HEK293 (cell line): Measurements from ENCODE around the gene HINT3.

ENCODE experiments used
- CTCF ChIA-PET: fragments of 350-600 bp; formaldehyde crosslinking; extraction: SDS; loops from one replicate; lab custom pipeline; 2021; ENCODE audit warnings: antibody characterized with exemption; lab: Yijun Ruan, JAX
- POLR2A ChIA-PET: fragments of 300-600 bp; formaldehyde crosslinking; extraction: SDS; loops from one replicate; lab custom pipeline; 2020; ENCODE audit warnings: antibody characterized with exemption, inconsistent platforms; lab: Yijun Ruan, JAX
- H3K27ac ChIP-seq: fragments of 200-500 bp; sonication (Bioruptor generic); 2 replicates; pipeline ENCODE4 v1.5.1; 2014; ENCODE audit warnings: low read depth, low read length, control low read depth, inconsistent platforms; ENCODE audit errors: extremely low read depth
- H3K36me3 ChIP-seq, 2 experiments: fragments of 200-500 bp in 1 of 2; sonication (Bioruptor generic) in 1 of 2; 1 replicate in 1 of 2; 2 replicates in 1 of 2; pipeline ENCODE4 v1.5.1; 2014 to 2017; ENCODE audit warnings: inconsistent platforms in 2 of 2, low read length in 2 of 2; ENCODE audit not compliant: control insufficient read depth in 2 of 2, insufficient read depth in 1 of 2
- H3K4me1 ChIP-seq: fragments of 200-500 bp; sonication (Bioruptor generic); 2 replicates; pipeline ENCODE4 v1.5.1; 2014; ENCODE audit warnings: mild to moderate bottlenecking, low read length, inconsistent platforms; ENCODE audit not compliant: control insufficient read depth, insufficient read depth
- H3K4me3 ChIP-seq: 2 replicates; pipeline ENCODE4 v1.5.1; 2011; ENCODE audit warnings: low read depth, mild to moderate bottlenecking, control low read depth, low read length, moderate library complexity
- H3K9me3 ChIP-seq: fragments of 200-500 bp; sonication (Bioruptor generic); 2 replicates; pipeline ENCODE4 v1.5.1; 2014; ENCODE audit warnings: low read depth, low read length, inconsistent platforms; ENCODE audit not compliant: control insufficient read depth, insufficient read depth
- ATF2 ChIP-seq: fragments of 450-650 bp; formaldehyde crosslinking; IDR thresholded peaks from 2 replicates; pipeline ENCODE4 v1.5.1; 2016; ENCODE audit warnings: missing biosample characterization, missing genetic modification characterization, low read depth
- EGR2 ChIP-seq: fragments of 450-650 bp; formaldehyde crosslinking; IDR thresholded peaks from 2 replicates; pipeline ENCODE4 v1.5.1; 2016; ENCODE audit warnings: low read depth, missing biosample characterization, missing genetic modification characterization
- GLIS2 ChIP-seq: fragments of 450-650 bp; formaldehyde crosslinking; IDR thresholded peaks from 2 replicates; pipeline ENCODE4 v1.5.1; 2016; ENCODE audit warnings: missing biosample characterization, missing genetic modification characterization
- HOXC10 ChIP-seq: sonication (generic); formaldehyde crosslinking; IDR thresholded peaks from 2 replicates; pipeline ENCODE4 v1.8.1; 2023; ENCODE audit warnings: mild to moderate bottlenecking, missing genetic modification reagents
- KLF7 ChIP-seq: fragments of 450-650 bp; formaldehyde crosslinking; IDR thresholded peaks from 2 replicates; pipeline ENCODE4 v1.5.1; 2016; ENCODE audit warnings: missing biosample characterization, missing genetic modification characterization, borderline replicate concordance
- SCRT2 ChIP-seq: fragments of 450-650 bp; formaldehyde crosslinking; IDR thresholded peaks from 2 replicates; pipeline ENCODE4 v1.5.1; 2016; ENCODE audit warnings: missing biosample characterization, missing genetic modification characterization
- SP7 ChIP-seq: fragments of 450-650 bp; formaldehyde crosslinking; IDR thresholded peaks from 2 replicates; pipeline ENCODE4 v1.5.1; 2016; ENCODE audit warnings: missing biosample characterization, missing genetic modification characterization
- ZIC2 ChIP-seq: fragments of 450-650 bp; formaldehyde crosslinking; IDR thresholded peaks from 2 replicates; pipeline ENCODE4 v1.5.1; 2016; ENCODE audit warnings: missing biosample characterization, missing genetic modification characterization
- ZNF133 ChIP-seq: fragments of 450-650 bp; formaldehyde crosslinking; IDR thresholded peaks from 2 replicates; pipeline ENCODE4 v1.5.1; 2016; ENCODE audit warnings: missing biosample characterization, missing genetic modification characterization
- ZNF140 ChIP-seq: fragments of 450-650 bp; formaldehyde crosslinking; IDR thresholded peaks from 2 replicates; pipeline ENCODE4 v1.5.1; 2016; ENCODE audit warnings: missing biosample characterization, missing genetic modification characterization
- ZNF292 ChIP-seq: fragments of 450-650 bp; formaldehyde crosslinking; IDR thresholded peaks from 2 replicates; pipeline ENCODE4 v1.5.1; 2016; ENCODE audit warnings: low read depth, missing biosample characterization, missing genetic modification characterization, borderline replicate concordance
- ZNF324 ChIP-seq: fragments of 450-650 bp; formaldehyde crosslinking; IDR thresholded peaks from 2 replicates; pipeline ENCODE4 v1.5.1; 2016; ENCODE audit warnings: missing biosample characterization, missing genetic modification characterization
- ZNF37A ChIP-seq: fragments of 450-650 bp; IDR thresholded peaks from 2 replicates; pipeline ENCODE4 v1.5.1; 2018; ENCODE audit warnings: missing biosample characterization, missing genetic modification characterization
- ZNF501 ChIP-seq: fragments of 450-650 bp; formaldehyde crosslinking; IDR thresholded peaks from 2 replicates; pipeline ENCODE4 v1.5.1; 2016; ENCODE audit warnings: missing biosample characterization, missing genetic modification characterization
- ZNF514 ChIP-seq: fragments of 450-650 bp; formaldehyde crosslinking; IDR thresholded peaks from 2 replicates; pipeline ENCODE4 v1.5.1; 2016; ENCODE audit warnings: missing biosample characterization, missing genetic modification characterization
- ZNF518A ChIP-seq: fragments of 450-650 bp; formaldehyde crosslinking; conservative IDR thresholded peaks from 2 replicates; pipeline ENCODE4 v1.5.1; 2016; ENCODE audit warnings: low read depth, missing biosample characterization, missing genetic modification characterization
- ZNF645 ChIP-seq: fragments of 450-650 bp; formaldehyde crosslinking; IDR thresholded peaks from 2 replicates; pipeline ENCODE4; 2016; ENCODE audit warnings: missing biosample characterization, missing genetic modification characterization
- ZNF654 ChIP-seq: fragments of 450-650 bp; formaldehyde crosslinking; IDR thresholded peaks from 2 replicates; pipeline ENCODE4 v1.5.1; 2016; ENCODE audit warnings: low read depth, missing biosample characterization, missing genetic modification characterization
- ZNF660 ChIP-seq: fragments of 450-650 bp; IDR thresholded peaks from 2 replicates; pipeline ENCODE4 v1.5.1; 2018; ENCODE audit warnings: missing biosample characterization, mild to moderate bottlenecking, missing genetic modification characterization
- ZSCAN30 ChIP-seq: fragments of 450-650 bp; IDR thresholded peaks from 2 replicates; pipeline ENCODE4 v1.5.1; 2018; ENCODE audit warnings: missing biosample characterization, mild to moderate bottlenecking, missing genetic modification characterization, moderate library complexity
- TF ChIP-seq, protein P1 (sequence below): fragments of 450-650 bp; IDR thresholded peaks from 2 replicates; pipeline ENCODE4 v1.5.1; 2018; ENCODE audit warnings: missing biosample characterization, missing genetic modification characterization
- TF ChIP-seq, protein P2 (sequence below): fragments of 450-650 bp; formaldehyde crosslinking; IDR thresholded peaks from 2 replicates; pipeline ENCODE4 v1.5.1; 2016; ENCODE audit warnings: missing biosample characterization, missing genetic modification characterization
- TF ChIP-seq, protein P3 (sequence below): fragments of 450-650 bp; formaldehyde crosslinking; IDR thresholded peaks from 2 replicates; pipeline ENCODE4 v1.5.1; 2016; ENCODE audit warnings: missing biosample characterization, missing genetic modification characterization
- TF ChIP-seq, protein P4 (sequence below): fragments of 450-650 bp; formaldehyde crosslinking; IDR thresholded peaks from 2 replicates; pipeline ENCODE4 v1.5.1; 2017; ENCODE audit warnings: missing biosample characterization, mild to moderate bottlenecking, missing genetic modification characterization, moderate library complexity

The HINT3 gene

DNA sequence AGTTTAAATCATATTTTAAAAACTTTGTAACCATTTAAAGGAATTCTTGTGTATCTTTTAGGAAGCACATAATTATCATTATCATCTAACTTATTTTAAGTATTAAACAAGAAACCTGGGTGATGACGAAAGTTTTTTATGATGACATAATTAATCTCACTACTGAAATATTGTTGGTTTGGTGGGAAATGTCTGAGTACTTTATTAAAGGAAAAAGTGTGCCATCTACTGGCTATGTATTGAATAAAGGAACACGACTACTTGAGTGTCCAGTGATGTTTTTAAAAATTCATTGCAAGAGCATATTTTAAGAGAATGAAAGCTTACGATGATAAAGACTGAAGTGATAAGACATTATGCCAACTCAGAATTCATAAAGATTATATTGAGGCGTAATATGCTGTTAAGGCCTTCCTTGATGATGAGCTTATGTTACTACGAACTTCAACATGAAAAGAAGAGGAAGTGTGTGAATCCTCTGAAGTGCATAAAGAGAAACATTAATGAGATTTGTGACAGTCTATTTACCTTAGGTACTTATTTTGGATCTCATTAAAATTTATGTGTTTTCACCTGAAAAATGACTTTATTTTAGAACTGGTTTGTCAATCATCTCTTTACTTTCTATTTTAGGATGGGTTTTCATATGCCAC lies 17.8 kb downstream of the HINT3 start:
- ChIA-PET POLR2A (interaction anchor here (0.7 to 1.1 kb wide), 3 partner anchors 12 to 193 kb away, joined by 3 read pairs; partner anchors contain the start of gene TRMT11), CTCF (interaction anchor here (0.5 to 4.4 kb wide), 50 partner anchors 11 to 1160 kb away, joined by 3 to 59 read pairs (median 5); partner anchors contain the start of genes HINT3, NCOA7 and TRMT11)
- peaks cover 27 to 35% of the 10 kb centered on the region in 2 experiments for H3K36me3 ChIP-seq
- H3K9me3 ChIP-seq, result no peaks in the 10 kb centered on the region
- no peak overlapping the region for H3K4me3 ChIP-seq
- H3K4me1 ChIP-seq, result no peaks in the 10 kb centered on the region
- no peak overlapping the region for H3K27ac ChIP-seq
- TF ChIP-seq ZNF133 (tag by site-specific recombination) (no peak), ZNF501 (tag by site-specific recombination) (no peak), KLF7 (no peak), ZNF645 (no peak), ZNF660 (tag by site-specific recombination) (peak; percentile 43; the same call in 1 of the 2 replicates), SP7 (tag by site-specific recombination) (peak; percentile 43; the same call in 1 of the 2 replicates), ZNF292 (tag by site-specific recombination) (no peak), ATF2 (tag by site-specific recombination) (peak; percentile 96), HOXC10 (CRISPR knock-in tag) (no peak), ZNF324 (tag by site-specific recombination) (no peak), ZNF140 (tag by site-specific recombination) (no peak), ZIC2 (no peak), GLIS2 (no peak), SCRT2 (tag by site-specific recombination) (peak; percentile 22; the same call in 1 of the 2 replicates), ZNF518A (tag by site-specific recombination) (no peak), ZNF654 (peak; percentile 86), ZSCAN30 (no peak), ZNF37A (tag by site-specific recombination) (no peak), ZNF514 (tag by site-specific recombination) (no peak), EGR2 (no peak)
- TF ChIP-seq, protein P1, sequence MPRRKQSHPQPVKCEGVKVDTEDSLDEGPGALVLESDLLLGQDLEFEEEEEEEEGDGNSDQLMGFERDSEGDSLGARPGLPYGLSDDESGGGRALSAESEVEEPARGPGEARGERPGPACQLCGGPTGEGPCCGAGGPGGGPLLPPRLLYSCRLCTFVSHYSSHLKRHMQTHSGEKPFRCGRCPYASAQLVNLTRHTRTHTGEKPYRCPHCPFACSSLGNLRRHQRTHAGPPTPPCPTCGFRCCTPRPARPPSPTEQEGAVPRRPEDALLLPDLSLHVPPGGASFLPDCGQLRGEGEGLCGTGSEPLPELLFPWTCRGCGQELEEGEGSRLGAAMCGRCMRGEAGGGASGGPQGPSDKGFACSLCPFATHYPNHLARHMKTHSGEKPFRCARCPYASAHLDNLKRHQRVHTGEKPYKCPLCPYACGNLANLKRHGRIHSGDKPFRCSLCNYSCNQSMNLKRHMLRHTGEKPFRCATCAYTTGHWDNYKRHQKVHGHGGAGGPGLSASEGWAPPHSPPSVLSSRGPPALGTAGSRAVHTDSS, result no peak
- TF ChIP-seq, protein P2, sequence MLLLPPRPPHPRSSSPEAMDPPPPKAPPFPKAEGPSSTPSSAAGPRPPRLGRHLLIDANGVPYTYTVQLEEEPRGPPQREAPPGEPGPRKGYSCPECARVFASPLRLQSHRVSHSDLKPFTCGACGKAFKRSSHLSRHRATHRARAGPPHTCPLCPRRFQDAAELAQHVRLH (tag by site-specific recombination), result no peak
- TF ChIP-seq, protein P3, sequence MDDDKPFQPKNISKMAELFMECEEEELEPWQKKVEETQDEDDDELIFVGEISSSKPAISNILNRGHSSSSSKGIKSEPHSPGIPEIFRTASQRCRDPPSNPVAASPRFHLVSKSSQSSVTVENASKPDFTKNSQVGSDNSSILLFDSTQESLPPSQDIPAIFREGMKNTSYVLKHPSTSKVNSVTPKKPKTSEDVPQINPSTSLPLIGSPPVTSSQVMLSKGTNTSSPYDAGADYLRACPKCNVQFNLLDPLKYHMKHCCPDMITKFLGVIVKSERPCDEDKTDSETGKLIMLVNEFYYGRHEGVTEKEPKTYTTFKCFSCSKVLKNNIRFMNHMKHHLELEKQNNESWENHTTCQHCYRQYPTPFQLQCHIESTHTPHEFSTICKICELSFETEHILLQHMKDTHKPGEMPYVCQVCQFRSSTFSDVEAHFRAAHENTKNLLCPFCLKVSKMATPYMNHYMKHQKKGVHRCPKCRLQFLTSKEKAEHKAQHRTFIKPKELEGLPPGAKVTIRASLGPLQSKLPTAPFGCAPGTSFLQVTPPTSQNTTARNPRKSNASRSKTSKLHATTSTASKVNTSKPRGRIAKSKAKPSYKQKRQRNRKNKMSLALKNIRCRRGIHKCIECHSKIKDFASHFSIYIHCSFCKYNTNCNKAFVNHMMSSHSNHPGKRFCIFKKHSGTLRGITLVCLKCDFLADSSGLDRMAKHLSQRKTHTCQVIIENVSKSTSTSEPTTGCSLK (tag by site-specific recombination), result no peak
- TF ChIP-seq, protein P4, sequence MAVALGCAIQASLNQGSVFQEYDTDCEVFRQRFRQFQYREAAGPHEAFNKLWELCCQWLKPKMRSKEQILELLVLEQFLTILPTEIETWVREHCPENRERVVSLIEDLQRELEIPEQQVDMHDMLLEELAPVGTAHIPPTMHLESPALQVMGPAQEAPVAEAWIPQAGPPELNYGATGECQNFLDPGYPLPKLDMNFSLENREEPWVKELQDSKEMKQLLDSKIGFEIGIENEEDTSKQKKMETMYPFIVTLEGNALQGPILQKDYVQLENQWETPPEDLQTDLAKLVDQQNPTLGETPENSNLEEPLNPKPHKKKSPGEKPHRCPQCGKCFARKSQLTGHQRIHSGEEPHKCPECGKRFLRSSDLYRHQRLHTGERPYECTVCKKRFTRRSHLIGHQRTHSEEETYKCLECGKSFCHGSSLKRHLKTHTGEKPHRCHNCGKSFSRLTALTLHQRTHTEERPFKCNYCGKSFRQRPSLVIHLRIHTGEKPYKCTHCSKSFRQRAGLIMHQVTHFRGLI (tag by site-specific recombination), result no peak
